ENCODE measurements around the gene ZNF107. TPM values are rescaled to one million over a fixed set of nuclear protein-coding genes. Genes with fewer than 3 reads are reported as not detected.

The ZNF107 gene
- total and polyA plus RNA-seq, 2 experiments from 2014 or later, result 14.8 to 55.3 TPM

GRCh38 chr7:64630496-64630895 lies 35.4 kb upstream of the ZNF107 start:
- no peak overlapping the region for H2AFZ ChIP-seq
- no peaks in the 10 kb centered on the region for H3F3A ChIP-seq (replicated peaks; ENCODE audit: low read depth)
- Mint-ChIP-seq H3K9me3 (peaks cover 47% of the 10 kb centered on the region), H3K4me1 (no peaks in the 10 kb centered on the region), H3K27ac (no peak overlapping the region), H3K27me3 (ENCODE audit: insufficient read depth, low read depth, poor library complexity) (no peaks in the 10 kb centered on the region), H3K36me3 (ENCODE audit: low read depth) (peaks cover 6% of the 10 kb centered on the region; the same call in 2 of the 3 replicates), H3K4me3 (no peak overlapping the region)
- no peaks in the 10 kb centered on the region for H3K9me2 ChIP-seq (ENCODE audit: insufficient read depth)
- H3K27me3 ChIP-seq (ENCODE audit: insufficient read depth), result no peaks in the 10 kb centered on the region
- TF ChIP-seq NANOG (IDR thresholded peaks at IDR 0.05; ENCODE audit: borderline replicate concordance) (no peak), CTCF (conservative IDR thresholded peaks at IDR 0.05; ENCODE audit: low read depth in 2 of 2) (peak; percentile 35 to 50)
- H3K79me2 ChIP-seq (replicated peaks; ENCODE audit: insufficient read depth), result no peaks in the 10 kb centered on the region
- H3K36me3 ChIP-seq (ENCODE audit: insufficient read depth), result no peaks in the 10 kb centered on the region
- peak; percentile 51 for DNase-seq (ENCODE audit: low spot score)
- no peak overlapping the region for H3K4me3 ChIP-seq
- H4K20me1 ChIP-seq (replicated peaks; ENCODE audit: insufficient read depth), result no peaks in the 10 kb centered on the region
- no peak overlapping the region for H3K27ac ChIP-seq (ENCODE audit: low read depth)
- H3K4me2 ChIP-seq, result no peak overlapping the region
- no peak for ATAC-seq
- no peaks in the 10 kb centered on the region for H3K4me1 ChIP-seq (ENCODE audit: insufficient read depth)

GRCh38 chr7:64632029-64632428 lies 33.9 kb upstream of the ZNF107 start:
- H3K27ac Mint-ChIP-seq, result no peak overlapping the region
- DNase-seq (ENCODE audit: low spot score) (no peak), ATAC-seq (no peak)
- H3K9me3 Mint-ChIP-seq, result peaks cover 33% of the 10 kb centered on the region
- H3K36me3 ChIP-seq (ENCODE audit: insufficient read depth), result no peaks in the 10 kb centered on the region
- no peaks in the 10 kb centered on the region for H3K9me2 ChIP-seq (ENCODE audit: insufficient read depth)
- peaks cover 6% of the 10 kb centered on the region; the same call in 2 of the 3 replicates for H3K36me3 Mint-ChIP-seq (ENCODE audit: low read depth)
- H3F3A ChIP-seq (replicated peaks; ENCODE audit: low read depth), result no peaks in the 10 kb centered on the region
- no peaks in the 10 kb centered on the region for H3K27me3 ChIP-seq (ENCODE audit: insufficient read depth)
- no peak overlapping the region for H3K27ac ChIP-seq (ENCODE audit: low read depth)
- H3K4me2 ChIP-seq, result no peak overlapping the region
- no peak overlapping the region for H3K4me3 ChIP-seq
- H2AFZ ChIP-seq, result no peak overlapping the region
- peaks cover 2% of the 10 kb centered on the region for H3K27me3 Mint-ChIP-seq (ENCODE audit: insufficient read depth, low read depth, poor library complexity)
- no peaks in the 10 kb centered on the region for H3K79me2 ChIP-seq (replicated peaks; ENCODE audit: insufficient read depth)
- no peaks in the 10 kb centered on the region for H3K4me1 Mint-ChIP-seq
- no peaks in the 10 kb centered on the region for H3K4me1 ChIP-seq (ENCODE audit: insufficient read depth)
- H3K4me3 Mint-ChIP-seq, result no peak overlapping the region
- no peaks in the 10 kb centered on the region for H4K20me1 ChIP-seq (replicated peaks; ENCODE audit: insufficient read depth)
- TF ChIP-seq ZNF331 (CRISPR knock-in tag; IDR thresholded peaks at IDR 0.05; ENCODE audit: low read depth) (no peak), CTCF (conservative IDR thresholded peaks at IDR 0.05; ENCODE audit: low read depth in 2 of 2) (no peak), EZH2phosphoT487 (IDR thresholded peaks at IDR 0.05; ENCODE audit: unreplicated experiment) (no peak), REST (IDR thresholded peaks at IDR 0.05; ENCODE audit: unreplicated experiment) (no peak), ZNF462 (CRISPR knock-in tag; IDR thresholded peaks at IDR 0.05) (no peak), JUNB (IDR thresholded peaks at IDR 0.05; ENCODE audit: unreplicated experiment) (no peak), ZNF114 (CRISPR knock-in tag; IDR thresholded peaks at IDR 0.05) (no peak)
